Muscle layer of colon (tissue), 2 donors: ENCODE measurements around the gene SCRN3.
"Not testable (repeated sequence)": the region's sequence is repeated elsewhere in the genome, so short reads cannot be mapped to it uniquely, and the experiment has no call there.

Source experiments
- H3K27ac ChIP-seq: one replicate; pipeline ENCODE4 v1.7.0; 2013; ENCODE audit warnings: low read depth, mild to moderate bottlenecking, low read length, moderate library complexity
- H3K27me3 ChIP-seq, 2 donors: one replicate each; pipeline ENCODE4 v1.7.0; 2013; ENCODE audit warnings: low read length in 2 of 2, mild to moderate bottlenecking in 2 of 2; ENCODE audit not compliant: insufficient read depth in 2 of 2, control insufficient read depth in 1 of 2
- H3K36me3 ChIP-seq: one replicate; pipeline ENCODE4 v1.7.0; 2013; ENCODE audit warnings: mild to moderate bottlenecking, low read length; ENCODE audit not compliant: insufficient read depth
- H3K4me1 ChIP-seq: one replicate; pipeline ENCODE4 v1.7.0; 2013; ENCODE audit warnings: mild to moderate bottlenecking, low read length; ENCODE audit not compliant: insufficient read depth
- H3K4me3 ChIP-seq, 2 donors: one replicate each; pipeline ENCODE4 v1.7.0; 2013; ENCODE audit warnings: low read length in 2 of 2, low read depth in 1 of 2, mild to moderate bottlenecking in 1 of 2, moderate library complexity in 1 of 2
- H3K9ac ChIP-seq: one replicate; pipeline ENCODE4 v1.7.0; 2013; ENCODE audit warnings: low read length
- H3K9me3 ChIP-seq: one replicate; pipeline ENCODE4 v1.7.0; 2013; ENCODE audit warnings: mild to moderate bottlenecking, low read length
- donor health status: abdominal sarcoma.
- donor health status: Adenocarcinoma of cecum.

The SCRN3 gene

GRCh38 chr2:174410039-174410438 is 14.5 kb downstream of the SCRN3 start:
- not testable (repeated sequence) for H3K27me3 ChIP-seq, H3K4me3 ChIP-seq, H3K27ac ChIP-seq, H3K4me1 ChIP-seq, H3K36me3 ChIP-seq, H3K9me3 ChIP-seq, H3K9ac ChIP-seq

DNA sequence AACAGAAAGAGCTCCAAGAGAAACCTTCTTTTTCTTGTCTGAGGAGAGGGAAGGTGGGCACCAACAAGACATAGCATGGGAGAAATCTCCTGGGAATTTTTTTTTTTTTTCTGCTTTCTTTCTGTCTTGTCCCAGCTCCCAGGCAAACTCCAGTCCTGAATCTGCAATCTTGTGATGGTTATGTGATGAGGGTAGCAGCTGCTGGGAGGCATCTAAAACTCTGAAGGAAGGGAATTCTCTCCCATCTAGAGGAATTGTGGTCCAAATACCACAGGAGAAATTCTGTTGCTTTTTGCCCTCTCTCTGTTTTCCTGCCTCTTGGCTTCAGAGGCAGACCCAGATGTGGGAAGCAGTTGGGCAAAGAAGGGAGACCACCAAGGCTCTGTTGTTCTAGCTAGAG is 16.7 kb downstream of the SCRN3 start:
- Histone ChIP-seq H3K9me3 (no peaks in the 10 kb centered on the region), H3K36me3 (peaks cover 4% of the 10 kb centered on the region), H3K4me1 (no peaks in the 10 kb centered on the region), H3K4me3 (no peak overlapping the region), H3K9ac (no peak overlapping the region), H3K27ac (no peak overlapping the region), H3K27me3 (no peaks in the 10 kb centered on the region)

- no peaks in the 10 kb centered on the region for H3K4me1 ChIP-seq
- no peak overlapping the region for H3K27ac ChIP-seq
- H3K9ac ChIP-seq = no peak overlapping the region
- peaks cover 3% of the 10 kb centered on the region for H3K36me3 ChIP-seq
- H3K4me3 ChIP-seq = no peak overlapping the region
- H3K27me3 ChIP-seq = no peaks in the 10 kb centered on the region
- H3K9me3 ChIP-seq = no peaks in the 10 kb centered on the region
Observed at GRCh38 chr2:174428214-174428613, 32.7 kb downstream of the SCRN3 start.

DNA sequence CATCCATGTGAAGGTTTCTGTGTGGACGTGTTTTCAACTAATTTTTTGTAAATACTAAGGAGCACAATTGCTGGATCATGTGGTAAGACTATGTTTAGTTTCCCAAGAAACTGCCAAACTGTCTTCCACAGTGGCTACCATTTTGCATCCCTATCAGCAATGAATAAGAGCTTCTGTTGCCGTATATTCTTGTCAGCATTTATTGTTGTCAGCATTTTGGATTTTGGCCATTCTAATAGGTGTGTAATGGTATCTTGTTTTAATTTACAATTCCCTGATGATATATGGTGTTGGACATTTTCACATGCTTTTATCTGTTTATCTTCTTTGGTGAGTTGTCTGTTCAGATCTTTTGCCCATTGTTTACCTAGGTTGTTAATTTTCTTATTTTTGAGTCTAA is 34.5 kb downstream of the SCRN3 start:
- no peak overlapping the region for H3K4me3 ChIP-seq
- H3K4me1 ChIP-seq = no peaks in the 10 kb centered on the region
- H3K27ac ChIP-seq = no peak overlapping the region
- peaks cover 3% of the 10 kb centered on the region for H3K36me3 ChIP-seq
- no peak overlapping the region for H3K9ac ChIP-seq
- H3K9me3 ChIP-seq = no peaks in the 10 kb centered on the region
- H3K27me3 ChIP-seq = no peaks in the 10 kb centered on the region

- Histone ChIP-seq H3K27ac (no peak overlapping the region), H3K36me3 (peaks cover 8% of the 10 kb centered on the region)
Observed at GRCh38 chr2:174431902-174432301, 36.4 kb downstream of the SCRN3 start.

GRCh38 chr2:174436351-174436750 is 40.8 kb downstream of the SCRN3 start:
- Histone ChIP-seq H3K4me1 (no peaks in the 10 kb centered on the region), H3K9me3 (no peaks in the 10 kb centered on the region), H3K36me3 (peaks cover 5% of the 10 kb centered on the region), H3K27ac (no peak overlapping the region), H3K9ac (no peak overlapping the region), H3K27me3 (no peaks in the 10 kb centered on the region), H3K4me3 (no peak overlapping the region)

More at GRCh38 chr2:174431902-174432301, 36.4 kb downstream of the SCRN3 start:
- H3K4me1 ChIP-seq = no peaks in the 10 kb centered on the region
- no peak overlapping the region for H3K4me3 ChIP-seq
- no peaks in the 10 kb centered on the region for H3K27me3 ChIP-seq
- H3K9ac ChIP-seq = no peak overlapping the region
- no peaks in the 10 kb centered on the region for H3K9me3 ChIP-seq

GRCh38 chr2:174438146-174438886 is 42.8 kb downstream of the SCRN3 start:
- no peak overlapping the region for H3K9ac ChIP-seq
- H3K27me3 ChIP-seq = no peaks in the 10 kb centered on the region
- H3K4me3 ChIP-seq = no peak overlapping the region
- H3K27ac ChIP-seq = no peak overlapping the region
- peaks cover 7% of the 10 kb centered on the region for H3K4me1 ChIP-seq
- no peaks in the 10 kb centered on the region for H3K9me3 ChIP-seq
- peaks cover 5% of the 10 kb centered on the region for H3K36me3 ChIP-seq

GRCh38 chr2:174439323-174439722 is 43.8 kb downstream of the SCRN3 start:
- H3K4me3 ChIP-seq = no peak overlapping the region
- peaks cover 5% of the 10 kb centered on the region for H3K36me3 ChIP-seq
- peaks cover 7% of the 10 kb centered on the region for H3K4me1 ChIP-seq
- H3K27me3 ChIP-seq = no peaks in the 10 kb centered on the region
- no peak overlapping the region for H3K9ac ChIP-seq
- H3K9me3 ChIP-seq = no peaks in the 10 kb centered on the region
- no peak overlapping the region for H3K27ac ChIP-seq

GRCh38 chr2:174439950-174440349 is 44.4 kb downstream of the SCRN3 start:
- Histone ChIP-seq H3K4me3 (no peak overlapping the region), H3K9me3 (no peaks in the 10 kb centered on the region), H3K36me3 (peaks cover 5% of the 10 kb centered on the region), H3K4me1 (peaks cover 7% of the 10 kb centered on the region), H3K27ac (no peak overlapping the region), H3K9ac (no peak overlapping the region), H3K27me3 (no peaks in the 10 kb centered on the region)

GRCh38 chr2:174442546-174443510 is 47.3 kb downstream of the SCRN3 start:
- H3K36me3 ChIP-seq = peaks cover 4% of the 10 kb centered on the region
- H3K4me1 ChIP-seq = peaks cover 7% of the 10 kb centered on the region
- no peak overlapping the region for H3K4me3 ChIP-seq
- no peaks in the 10 kb centered on the region for H3K27me3 ChIP-seq
- H3K27ac ChIP-seq = no peak overlapping the region
- H3K9ac ChIP-seq = no peak overlapping the region
- no peaks in the 10 kb centered on the region for H3K9me3 ChIP-seq

GRCh38 chr2:174444761-174445160 is 49.2 kb downstream of the SCRN3 start:
- no peak overlapping the region for H3K27ac ChIP-seq
- peaks cover 12% of the 10 kb centered on the region for H3K36me3 ChIP-seq
- H3K4me3 ChIP-seq = no peak overlapping the region

More at GRCh38 chr2:174444761-174445160, 49.2 kb downstream of the SCRN3 start:
- Histone ChIP-seq H3K9me3 (no peaks in the 10 kb centered on the region), H3K4me1 (peaks cover 7% of the 10 kb centered on the region), H3K27me3 (no peaks in the 10 kb centered on the region), H3K9ac (no peak overlapping the region)
